NCI-H2107 treated with DMSO at 0.1 percent for 48 hours (cell line): Measurements from ENCODE around the gene CLDN14.

Source experiments
- DNase-seq: peaks from one replicate; lab custom pipeline; 2025; ENCODE audit not compliant: unreplicated experiment; lab: John Stamatoyannopoulos, UW

Gene CLDN14

GRCh38 chr21:36436829-36437744 lies 42.8 kb downstream of the CLDN14 start:
- no peak for DNase-seq

- no peak for DNase-seq
Observed at GRCh38 chr21:36434144-36434543, 45.8 kb downstream of the CLDN14 start.

- no peak for DNase-seq
Observed at GRCh38 chr21:36433059-36433709, 46.7 kb downstream of the CLDN14 start.

- DNase-seq = no peak
Observed at GRCh38 chr21:36431252-36431651, 48.7 kb downstream of the CLDN14 start.

GRCh38 chr21:36430841-36431240 lies 49.1 kb downstream of the CLDN14 start:
- DNase-seq = no peak

- peak; percentile 86 for DNase-seq
Observed at GRCh38 chr21:36429947-36430546, 49.9 kb downstream of the CLDN14 start.

GRCh38 chr21:36428761-36429432 lies 51.0 kb downstream of the CLDN14 start:
- no peak for DNase-seq

GRCh38 chr21:36427502-36427901 lies 52.4 kb downstream of the CLDN14 start:
- DNase-seq = no peak

GRCh38 chr21:36425286-36425685 lies 54.6 kb downstream of the CLDN14 start:
- DNase-seq = no peak

- DNase-seq = no peak
Observed at GRCh38 chr21:36424592-36424991, 55.3 kb downstream of the CLDN14 start.

GRCh38 chr21:36423771-36424433 lies 56.0 kb downstream of the CLDN14 start:
- DNase-seq = no peak

- DNase-seq = peak; percentile 38
Observed at GRCh38 chr21:36422279-36423098, 57.4 kb downstream of the CLDN14 start.

- DNase-seq = no peak
Observed at GRCh38 chr21:36420571-36421339, 59.2 kb downstream of the CLDN14 start.

- peak; percentile 50 for DNase-seq
Observed at GRCh38 chr21:36419996-36420395, 59.9 kb downstream of the CLDN14 start.

GRCh38 chr21:36419241-36419640 lies 60.7 kb downstream of the CLDN14 start:
- no peak for DNase-seq

- DNase-seq = peak; percentile 63
Observed at GRCh38 chr21:36415375-36415774, 64.5 kb downstream of the CLDN14 start.

GRCh38 chr21:36412916-36413315 lies 67.0 kb downstream of the CLDN14 start:
- no peak for DNase-seq

GRCh38 chr21:36411301-36411700 lies 68.6 kb downstream of the CLDN14 start:
- no peak for DNase-seq
